Left cardiac atrium (tissue), 4 donors: ENCODE data around the gene GDF10. TPM values are rescaled to one million over a fixed set of nuclear protein-coding genes. Genes with fewer than 3 reads are reported as not detected.

Experiments used
- ATAC-seq, 2 donors: fragments of 200-7000 bp; cut with Tn5 transposase; one replicate each; pipeline ENCODE4 v1.9.1; 2020; ENCODE audit warnings: mild to moderate bottlenecking in 2 of 2, moderate library complexity in 2 of 2
- DNase-seq: peaks from one replicate; pipeline ENCODE4 v3.0.0-alpha.2; 2020
- intact Hi-C, 2 donors: fragments of 100-400 bp; cut with DNase I; formaldehyde crosslinking; loops; one replicate each; pipeline versions ENCODE4 v1.14.1 to v1.15.1; 2022 to 2023
- total RNA-seq, 2 donors: library from RNA; stranded (reverse); fragmentation: NEBNext Ultra II Directional; extraction: Animal tissue kit (Norgen Biotek cat#: 25700); gene quantifications; one replicate each; pipeline ENCODE4 v1.2.1, GENCODE V29; 2021
- donor health status: DM: no; HTN: yes; CAD: no.
- donor health status: DM: no; HTN: yes; CAD: no; lungs with severe emphysema.
- donor health status: DM: yes; HTN: yes; CAD: no.
- donor health status: Dilated cardiomyopathy.

Gene GDF10
- total RNA-seq, 2 donors from 2014 or later = 0.89 to 1.4 TPM

GRCh38 chr10:47288236-47288635 is 11.8 kb upstream of the GDF10 start:
- ATAC-seq = no peak
- no peak for DNase-seq

GRCh38 chr10:47288916-47289495 is 11.0 kb upstream of the GDF10 start:
- DNase-seq (no peak), ATAC-seq (no peak)
- intact Hi-C loops = no loop called here

More at GRCh38 chr10:47288236-47288635, 11.8 kb upstream of the GDF10 start:
- intact Hi-C loops = no loop called here

- no peak for DNase-seq
- intact Hi-C loops = no loop called here
- no peak for ATAC-seq
Measured at GRCh38 chr10:47289921-47290320, 10.1 kb upstream of the GDF10 start.

- no peak for ATAC-seq
- intact Hi-C loops = no loop called here
- no peak for DNase-seq
Measured at GRCh38 chr10:47290338-47290737, 9.7 kb upstream of the GDF10 start.

GRCh38 chr10:47291682-47292081 is 8.3 kb upstream of the GDF10 start:
- intact Hi-C loops = no loop called here
- no peak for ATAC-seq
- DNase-seq = no peak

- intact Hi-C loops = no loop called here
- DNase-seq (no peak), ATAC-seq (no peak)
Measured at GRCh38 chr10:47294057-47294456, 5.9 kb upstream of the GDF10 start.

GRCh38 chr10:47294501-47294900 is 5.5 kb upstream of the GDF10 start:
- intact Hi-C loops = no loop called here
- ATAC-seq = no peak

GRCh38 chr10:47295411-47295810 is 4.6 kb upstream of the GDF10 start:
- ATAC-seq (no peak), DNase-seq (no peak)
- intact Hi-C loops = no loop called here

More at GRCh38 chr10:47294501-47294900, 5.5 kb upstream of the GDF10 start:
- no peak for DNase-seq

- intact Hi-C loops = no loop called here
- DNase-seq (no peak), ATAC-seq (no peak)
Measured at GRCh38 chr10:47296156-47296894, 3.7 kb upstream of the GDF10 start.

- ATAC-seq (no peak), DNase-seq (no peak)
- intact Hi-C loops = no loop called here
Measured at GRCh38 chr10:47296941-47297340, 3.1 kb upstream of the GDF10 start.

- ATAC-seq = no peak
- intact Hi-C loops = no loop called here
- DNase-seq = no peak
Measured at GRCh38 chr10:47297866-47298540, 2.0 kb upstream of the GDF10 start.

GRCh38 chr10:47298715-47299114 is 1.3 kb upstream of the GDF10 start:
- ATAC-seq = no peak
- no peak for DNase-seq
- intact Hi-C loops = no loop called here

- DNase-seq (no peak), ATAC-seq (peak; percentile 44 to 60)
- intact Hi-C loops = no loop called here
Measured at GRCh38 chr10:47300429-47300931, 483 bp downstream of the GDF10 start.

GRCh38 chr10:47301833-47302232 is 1.8 kb downstream of the GDF10 start:
- DNase-seq = no peak
- intact Hi-C loops = no loop called here
- ATAC-seq = no peak

GRCh38 chr10:47303105-47303504 is 3.1 kb downstream of the GDF10 start:
- intact Hi-C loops = no loop called here
- no peak for ATAC-seq
- no peak for DNase-seq

GRCh38 chr10:47303866-47304265 is 3.9 kb downstream of the GDF10 start:
- ATAC-seq (no peak), DNase-seq (no peak)
- intact Hi-C loops = no loop called here

- intact Hi-C loops = no loop called here
- DNase-seq (no peak), ATAC-seq (no peak)
Measured at GRCh38 chr10:47305566-47305965, 5.6 kb downstream of the GDF10 start.

- no peak for DNase-seq
- ATAC-seq = no peak
- intact Hi-C loops = no loop called here
Measured at GRCh38 chr10:47306387-47307210, 6.6 kb downstream of the GDF10 start.

- intact Hi-C loops = no loop called here
- ATAC-seq = no peak
- DNase-seq = no peak
Measured at GRCh38 chr10:47307381-47307780, 7.4 kb downstream of the GDF10 start.

GRCh38 chr10:47308775-47309174 is 8.8 kb downstream of the GDF10 start:
- DNase-seq (no peak), ATAC-seq (no peak)
- intact Hi-C loops = no loop called here
